ENCODE results near the gene HAND1. TPM values are rescaled to one million over a fixed set of nuclear protein-coding genes. Genes with fewer than 3 reads are reported as not detected.

HAND1 gene
- total RNA-seq, 6 experiments from 2014 or later = not detected

- TF ChIP-seq, protein P1, sequence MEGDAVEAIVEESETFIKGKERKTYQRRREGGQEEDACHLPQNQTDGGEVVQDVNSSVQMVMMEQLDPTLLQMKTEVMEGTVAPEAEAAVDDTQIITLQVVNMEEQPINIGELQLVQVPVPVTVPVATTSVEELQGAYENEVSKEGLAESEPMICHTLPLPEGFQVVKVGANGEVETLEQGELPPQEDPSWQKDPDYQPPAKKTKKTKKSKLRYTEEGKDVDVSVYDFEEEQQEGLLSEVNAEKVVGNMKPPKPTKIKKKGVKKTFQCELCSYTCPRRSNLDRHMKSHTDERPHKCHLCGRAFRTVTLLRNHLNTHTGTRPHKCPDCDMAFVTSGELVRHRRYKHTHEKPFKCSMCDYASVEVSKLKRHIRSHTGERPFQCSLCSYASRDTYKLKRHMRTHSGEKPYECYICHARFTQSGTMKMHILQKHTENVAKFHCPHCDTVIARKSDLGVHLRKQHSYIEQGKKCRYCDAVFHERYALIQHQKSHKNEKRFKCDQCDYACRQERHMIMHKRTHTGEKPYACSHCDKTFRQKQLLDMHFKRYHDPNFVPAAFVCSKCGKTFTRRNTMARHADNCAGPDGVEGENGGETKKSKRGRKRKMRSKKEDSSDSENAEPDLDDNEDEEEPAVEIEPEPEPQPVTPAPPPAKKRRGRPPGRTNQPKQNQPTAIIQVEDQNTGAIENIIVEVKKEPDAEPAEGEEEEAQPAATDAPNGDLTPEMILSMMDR (IDR thresholded peaks at IDR 0.05) = no peak
- H3K27me3 Mint-ChIP-seq (ENCODE audit: insufficient read depth) = peaks cover 30% of the 10 kb centered on the region
- H3K9me3 Mint-ChIP-seq = no peaks in the 10 kb centered on the region
- no peaks in the 10 kb centered on the region for H3K36me3 Mint-ChIP-seq (ENCODE audit: low read depth)
- no peak for DNase-seq
- H3K4me1 Mint-ChIP-seq (ENCODE audit: low read depth) = no peaks in the 10 kb centered on the region
- no peak overlapping the region for H3K27ac Mint-ChIP-seq
- no peak overlapping the region for H3K4me3 Mint-ChIP-seq
Observed at GRCh38 chr5:154506049-154506715, 28.2 kb upstream of the HAND1 start.

GRCh38 chr5:154505567-154505966, 27.5 kb upstream of the HAND1 start:
- Mint-ChIP-seq H3K27ac (no peak overlapping the region), H3K4me1 (ENCODE audit: low read depth) (no peaks in the 10 kb centered on the region), H3K27me3 (ENCODE audit: insufficient read depth) (peaks cover 36% of the 10 kb centered on the region), H3K36me3 (ENCODE audit: low read depth) (no peaks in the 10 kb centered on the region), H3K9me3 (no peaks in the 10 kb centered on the region), H3K4me3 (no peak overlapping the region)
- TF ChIP-seq, protein P1 (IDR thresholded peaks at IDR 0.05) = no peak; the same call in 1 of the 2 replicates
- no peak for DNase-seq

- Mint-ChIP-seq H3K4me1 (ENCODE audit: low read depth) (no peaks in the 10 kb centered on the region), H3K4me3 (no peak overlapping the region), H3K9me3 (no peaks in the 10 kb centered on the region), H3K27me3 (ENCODE audit: insufficient read depth) (peaks cover 37% of the 10 kb centered on the region), H3K27ac (no peak overlapping the region), H3K36me3 (ENCODE audit: low read depth) (no peaks in the 10 kb centered on the region)
- TF ChIP-seq, protein P1 (IDR thresholded peaks at IDR 0.05) = no peak
- DNase-seq = no peak
Observed at GRCh38 chr5:154503698-154504039, 25.6 kb upstream of the HAND1 start.

DNA sequence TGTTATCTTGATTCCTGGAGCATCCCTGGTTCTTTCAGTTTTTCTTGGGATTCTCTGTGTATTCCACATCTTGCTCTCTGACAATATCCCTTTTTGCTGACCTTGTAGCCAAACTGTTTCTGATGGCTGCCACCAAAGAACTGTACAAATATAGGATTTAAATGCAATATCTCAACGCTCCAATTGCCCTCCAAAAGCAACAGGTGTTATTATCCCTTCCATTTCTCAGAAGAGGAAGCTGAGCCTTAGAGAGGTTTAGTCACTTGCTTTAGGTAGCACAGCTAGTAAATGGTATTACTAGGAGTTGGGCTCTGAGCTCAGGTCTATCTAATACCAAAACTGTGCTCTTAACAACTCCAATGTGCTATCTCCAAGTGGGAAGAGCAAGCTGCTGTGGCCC, 24.2 kb upstream of the HAND1 start:
- no peaks in the 10 kb centered on the region for H3K9me3 Mint-ChIP-seq
- peaks cover 45% of the 10 kb centered on the region for H3K27me3 Mint-ChIP-seq (ENCODE audit: insufficient read depth)
- DNase-seq = no peak
- no peak overlapping the region for H3K4me3 Mint-ChIP-seq
- H3K36me3 Mint-ChIP-seq (ENCODE audit: low read depth) = no peaks in the 10 kb centered on the region
- H3K27ac Mint-ChIP-seq = no peak overlapping the region
- TF ChIP-seq, protein P1 (IDR thresholded peaks at IDR 0.05) = no peak
- H3K4me1 Mint-ChIP-seq (ENCODE audit: low read depth) = no peaks in the 10 kb centered on the region

DNA sequence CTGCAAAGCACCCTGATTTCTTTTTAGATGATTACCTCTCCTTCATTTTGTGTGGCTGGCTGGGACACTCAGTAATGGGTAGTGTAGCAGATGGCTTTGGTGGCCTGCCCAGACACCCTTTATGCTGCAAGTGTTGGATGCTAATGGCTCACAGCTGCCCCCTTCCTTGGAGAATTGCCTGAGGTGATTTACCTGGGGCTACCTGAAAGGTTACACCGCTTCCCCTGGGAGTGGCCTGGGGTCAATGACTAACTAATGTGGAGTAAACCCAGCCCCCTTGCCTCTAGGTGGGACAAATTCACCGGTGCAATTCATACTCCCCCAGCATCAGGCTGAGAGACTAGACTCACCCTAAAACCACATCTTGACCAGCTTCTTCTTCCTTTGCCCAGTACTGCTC, 23.5 kb upstream of the HAND1 start:
- Mint-ChIP-seq H3K36me3 (ENCODE audit: low read depth) (no peaks in the 10 kb centered on the region), H3K4me1 (ENCODE audit: low read depth) (no peaks in the 10 kb centered on the region), H3K4me3 (no peak overlapping the region), H3K9me3 (no peaks in the 10 kb centered on the region), H3K27ac (no peak overlapping the region), H3K27me3 (ENCODE audit: insufficient read depth) (peaks cover 43% of the 10 kb centered on the region)
- DNase-seq = no peak
- TF ChIP-seq, protein P1 (IDR thresholded peaks at IDR 0.05) = no peak

All from HFFc6 (cell line).